Epithelial cell of prostate (primary cell): ENCODE results near the gene ARHGAP29.

Experiments used
- DNase-seq: peaks from one replicate; pipeline ENCODE4 v3.0.0-alpha.2; 2011; ENCODE audit warnings: low read depth, low spot score
- H3K27ac ChIP-seq: fragments of 450-650 bp; 2 replicates; pipeline ENCODE4 v1.5.1; 2017; ENCODE audit warnings: mild to moderate bottlenecking

Gene ARHGAP29

DNA sequence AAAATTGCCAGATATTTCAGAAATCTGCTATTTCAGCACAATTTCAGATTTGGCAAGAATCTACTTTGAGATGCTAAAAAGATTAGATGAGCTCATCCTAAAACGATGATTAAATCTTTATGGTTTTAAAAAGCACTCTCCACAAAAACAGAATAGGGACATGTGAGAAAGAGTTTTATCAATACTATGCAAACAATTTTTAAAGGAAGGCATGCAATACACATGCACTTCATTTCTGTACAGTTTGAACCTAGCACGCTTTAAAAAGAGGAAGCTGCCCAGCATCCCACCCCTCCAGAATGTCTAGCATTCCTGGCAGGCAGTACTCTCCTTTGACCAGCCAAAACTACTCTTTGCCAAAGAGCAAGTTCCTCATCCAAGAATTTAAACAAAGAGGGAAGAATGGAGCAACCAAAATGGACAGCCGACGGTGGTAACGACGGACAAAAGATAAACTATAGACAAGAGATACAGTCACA is 1.3 kb downstream of the ARHGAP29 start:
- DNase-seq: no peak
- H3K27ac ChIP-seq: peak overlapping the region; percentile 72

DNA sequence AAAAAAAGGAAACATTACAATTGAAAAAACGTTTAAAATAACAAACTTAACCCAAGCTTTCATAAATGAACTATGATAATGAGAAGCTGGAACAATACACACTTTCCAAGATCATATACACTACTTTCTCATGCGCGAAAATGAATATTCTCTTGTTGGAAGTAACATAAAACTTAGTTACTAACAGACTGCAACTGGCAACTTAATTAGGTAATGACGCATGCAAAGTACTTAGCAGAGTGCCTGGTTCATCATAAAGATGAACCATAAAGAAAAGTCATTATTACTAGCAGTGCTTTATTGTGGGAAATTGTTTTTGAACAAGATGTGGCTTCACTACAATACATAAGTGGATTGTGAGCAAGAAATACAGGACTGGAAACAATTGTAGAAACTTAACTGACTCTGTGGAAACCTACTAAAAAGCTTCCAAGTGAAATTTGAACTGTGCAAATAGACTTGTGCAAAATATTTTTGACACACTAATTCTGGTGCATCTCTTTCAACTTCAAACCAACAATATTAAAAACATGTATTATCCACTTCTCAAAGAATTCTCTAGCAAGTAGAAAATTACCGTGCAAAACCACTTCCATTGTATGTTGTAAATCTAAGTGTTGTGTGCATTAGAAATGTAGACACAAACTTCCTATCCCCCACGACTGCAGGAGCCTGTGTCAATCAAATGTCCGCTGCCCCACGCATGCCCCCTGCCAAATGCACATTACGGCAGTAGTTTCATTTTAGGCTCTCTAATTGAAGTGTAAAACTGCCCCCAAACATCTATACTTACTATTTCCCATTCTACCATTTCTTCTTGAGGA is 2.0 kb downstream of the ARHGAP29 start:
- peak overlapping the region; percentile 72 for H3K27ac ChIP-seq

DNA sequence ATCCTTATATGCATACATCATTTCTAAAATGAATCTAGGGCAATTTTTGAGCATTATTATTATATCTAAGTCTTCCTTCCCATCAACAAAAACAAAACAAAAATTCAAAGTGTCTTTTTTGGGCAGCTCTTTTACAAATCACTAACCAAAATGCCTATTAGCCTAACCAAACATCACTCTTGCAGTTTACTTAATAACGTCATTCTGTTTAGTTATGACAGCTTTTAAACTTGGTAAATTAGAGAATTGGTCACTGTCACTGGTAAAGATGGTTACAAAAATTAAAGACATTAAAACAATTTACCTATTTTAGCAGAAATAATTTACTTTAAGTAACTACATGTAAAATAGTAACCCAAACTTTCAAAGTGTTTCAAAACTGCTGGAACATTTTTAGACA is 2.8 kb downstream of the ARHGAP29 start:
- peak overlapping the region; percentile 72 for H3K27ac ChIP-seq
- DNase-seq: no peak

More for the DNA sequence above, 2.0 kb downstream of the ARHGAP29 start:
- no peak for DNase-seq

DNA sequence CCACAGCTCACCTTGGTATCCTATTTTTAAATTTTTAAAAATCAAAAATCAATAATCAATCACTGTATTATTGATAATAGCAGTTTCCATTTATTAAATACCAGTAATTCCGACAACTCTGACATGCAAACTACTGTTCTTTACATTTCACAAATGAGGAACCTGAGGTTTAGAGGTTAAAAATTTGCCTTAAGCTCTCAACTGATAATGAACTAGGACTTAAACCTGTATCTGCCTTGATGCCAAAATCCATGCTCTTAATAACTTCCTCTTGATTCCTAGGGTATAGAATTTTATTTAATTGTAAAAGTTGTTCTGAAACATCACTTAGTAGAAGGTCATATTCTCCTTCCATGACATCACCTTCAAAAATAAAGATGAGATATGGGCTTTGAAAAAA is 5.6 kb downstream of the ARHGAP29 start:
- DNase-seq: no peak
- H3K27ac ChIP-seq: peak overlapping the region; percentile 9

DNA sequence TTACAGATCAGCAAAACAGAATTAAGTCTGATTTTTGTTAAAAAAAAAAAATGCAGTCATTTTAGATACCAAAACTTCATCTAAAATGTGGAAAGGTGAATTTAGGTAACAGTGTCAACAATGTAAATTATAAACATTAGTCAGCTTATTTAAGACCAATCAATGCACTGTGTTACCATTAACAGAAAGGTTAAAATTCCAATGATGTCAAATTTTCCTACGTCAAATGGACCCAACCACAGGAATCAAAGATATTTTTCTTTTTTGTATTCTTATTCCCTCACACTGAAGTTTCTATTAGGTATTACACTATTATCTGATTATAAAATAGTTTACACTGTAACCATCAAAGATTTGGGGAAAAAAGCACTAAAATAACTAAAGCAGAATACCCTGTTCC is 6.5 kb downstream of the ARHGAP29 start:
- peak overlapping the region; percentile 9 for H3K27ac ChIP-seq
- DNase-seq: no peak

DNA sequence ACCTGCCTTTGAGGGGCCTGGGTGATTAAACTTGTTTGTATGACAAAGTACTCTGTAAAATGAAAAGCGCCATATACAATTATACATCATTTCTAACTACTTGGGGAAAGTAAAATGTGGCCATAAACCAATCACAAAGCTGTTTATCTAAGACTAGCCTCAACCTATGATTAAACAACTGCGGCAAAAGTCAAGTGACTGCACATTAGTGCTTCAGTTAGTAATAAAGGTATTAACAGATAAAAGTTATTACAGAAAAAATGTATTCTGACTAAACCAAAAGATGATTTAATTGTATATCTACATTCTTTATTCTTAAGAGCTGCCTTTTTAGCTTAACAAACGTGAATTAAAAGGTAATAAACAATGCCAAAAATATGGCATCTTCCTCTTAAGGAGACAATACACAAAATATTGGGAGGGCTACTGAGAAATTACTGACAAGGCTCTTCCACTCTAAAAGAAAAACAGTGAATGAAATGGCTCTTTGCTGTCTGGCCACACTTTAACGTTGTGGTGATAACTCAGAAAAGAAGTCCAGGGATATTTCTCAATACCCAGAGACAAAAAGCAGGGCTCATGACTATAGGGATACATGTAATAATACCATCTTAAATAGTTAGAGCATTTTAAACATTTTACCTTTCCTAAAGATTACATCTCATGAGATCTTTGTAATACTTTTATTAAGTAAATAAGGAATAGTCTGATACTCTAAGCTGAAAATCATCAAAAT is 8.6 kb downstream of the ARHGAP29 start:
- H3K27ac ChIP-seq: peak overlapping the region; percentile 2
- no peak for DNase-seq

DNA sequence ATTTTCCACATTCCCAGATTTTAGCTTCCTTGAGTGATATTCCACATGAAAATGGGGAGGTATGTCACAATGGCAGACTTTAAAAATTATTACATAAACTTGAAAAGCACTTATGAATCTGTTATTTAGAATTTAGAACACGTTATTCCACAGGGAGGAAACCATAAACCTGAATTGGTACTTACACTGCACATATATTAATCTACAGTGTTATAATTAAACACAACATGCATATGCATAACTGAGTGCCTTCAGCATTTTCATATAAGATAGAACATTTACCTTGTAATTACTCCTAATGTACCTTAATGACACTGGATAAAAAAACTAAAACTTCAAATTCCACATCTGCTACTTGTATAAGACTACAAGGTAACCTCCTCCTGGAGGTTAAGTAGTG is 9.8 kb downstream of the ARHGAP29 start:
- peak overlapping the region; percentile 2 for H3K27ac ChIP-seq
- no peak for DNase-seq

DNA sequence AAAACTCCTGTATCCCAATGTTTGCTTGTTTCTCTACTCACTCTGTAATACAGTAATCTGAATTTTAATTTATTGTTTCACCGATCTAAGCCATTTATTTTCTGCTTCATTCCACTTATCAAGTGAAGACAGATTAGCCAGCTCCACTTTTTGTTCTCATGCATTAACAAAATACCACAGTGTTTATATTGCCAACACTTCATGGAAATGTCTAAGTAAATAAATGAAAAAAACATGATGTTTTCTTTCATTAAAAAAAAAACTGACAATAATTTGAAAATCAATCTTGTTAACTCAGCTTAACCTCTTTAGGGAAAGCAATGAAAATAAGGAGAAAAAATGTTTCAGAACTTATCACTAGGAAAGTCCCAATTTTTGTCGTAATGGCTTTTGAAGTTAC is 11.5 kb downstream of the ARHGAP29 start:
- peak overlapping the region; percentile 0 for H3K27ac ChIP-seq
- DNase-seq: no peak

DNA sequence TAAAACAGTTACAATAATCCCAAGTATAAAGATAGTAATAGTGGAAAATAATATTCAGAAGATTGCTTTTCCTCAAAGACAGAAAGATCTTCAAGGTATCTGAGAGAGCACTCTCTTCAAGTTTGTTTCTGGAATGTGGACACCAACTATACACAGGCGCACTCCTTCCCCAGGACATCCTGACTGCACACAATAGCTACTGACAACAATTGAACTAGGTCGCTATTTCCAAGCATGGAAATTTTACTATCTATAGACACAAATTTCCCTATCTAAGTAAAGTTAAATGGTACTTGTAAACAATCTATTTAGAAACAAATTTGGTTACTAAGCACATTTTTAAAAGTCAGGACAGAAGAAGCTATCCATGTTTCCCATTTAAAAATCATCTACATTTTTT is 19.1 kb downstream of the ARHGAP29 start:
- peak overlapping the region; percentile 24 for H3K27ac ChIP-seq

DNA sequence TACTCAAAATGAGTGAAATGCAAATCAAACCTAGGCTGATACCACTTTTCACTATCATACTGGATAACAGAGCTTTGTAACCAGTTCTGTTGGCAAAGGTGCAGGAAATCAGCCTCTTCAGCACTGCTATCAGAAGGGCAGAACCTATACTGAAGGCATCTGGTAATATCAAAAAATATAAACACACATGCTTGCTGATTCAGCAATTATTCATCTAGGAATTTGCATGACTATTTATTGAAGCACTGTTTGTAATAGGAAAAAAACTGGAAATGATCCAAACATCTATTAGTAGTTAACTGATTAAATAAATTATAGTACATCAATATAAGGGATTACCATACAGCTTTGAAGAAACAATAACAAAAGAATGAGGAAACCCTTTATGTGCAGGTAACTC is 21.4 kb downstream of the ARHGAP29 start:
- H3K27ac ChIP-seq: peak overlapping the region; percentile 24
- no peak for DNase-seq

More for the DNA sequence above, 19.1 kb downstream of the ARHGAP29 start:
- no peak for DNase-seq

DNA sequence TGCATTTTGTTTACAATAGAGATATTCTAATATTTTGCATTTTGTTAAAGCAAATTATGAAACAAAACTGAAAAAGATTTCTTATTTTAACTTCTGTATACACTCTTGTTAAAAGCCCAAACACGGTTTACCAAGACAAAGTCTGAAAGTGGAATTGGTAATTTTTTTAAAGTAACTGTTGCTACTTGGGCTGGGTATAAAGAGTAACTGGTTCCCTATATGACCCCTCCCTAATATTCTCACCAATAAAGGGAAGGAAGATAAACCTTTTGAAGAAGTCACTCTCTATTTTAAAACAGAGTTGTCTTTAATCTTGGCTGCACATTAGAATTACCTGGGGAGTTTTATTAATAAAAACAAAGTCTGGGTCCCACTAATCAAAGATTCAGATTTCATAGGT is 27.4 kb downstream of the ARHGAP29 start:
- no peak for DNase-seq
- peak overlapping the region; percentile 53 for H3K27ac ChIP-seq

DNA sequence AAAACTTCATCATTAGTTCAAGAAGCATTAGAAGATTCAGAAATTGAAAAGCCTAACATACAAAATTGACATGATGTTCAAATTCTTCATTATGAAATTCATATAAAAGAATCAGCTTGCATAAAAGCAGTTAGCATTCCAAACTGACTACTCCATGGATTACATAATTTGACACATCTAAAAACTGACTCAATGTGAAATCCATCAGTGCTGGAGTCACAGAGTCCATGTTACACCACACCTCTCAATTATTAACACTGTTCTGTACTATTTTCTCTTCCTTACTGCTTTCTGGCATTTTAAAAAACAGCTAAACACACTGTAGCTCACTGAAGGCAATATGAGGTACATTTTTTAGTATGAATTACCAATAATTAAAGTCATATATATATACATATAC is 28.0 kb downstream of the ARHGAP29 start:
- DNase-seq: peak; percentile 12
- H3K27ac ChIP-seq: peak overlapping the region; percentile 53

DNA sequence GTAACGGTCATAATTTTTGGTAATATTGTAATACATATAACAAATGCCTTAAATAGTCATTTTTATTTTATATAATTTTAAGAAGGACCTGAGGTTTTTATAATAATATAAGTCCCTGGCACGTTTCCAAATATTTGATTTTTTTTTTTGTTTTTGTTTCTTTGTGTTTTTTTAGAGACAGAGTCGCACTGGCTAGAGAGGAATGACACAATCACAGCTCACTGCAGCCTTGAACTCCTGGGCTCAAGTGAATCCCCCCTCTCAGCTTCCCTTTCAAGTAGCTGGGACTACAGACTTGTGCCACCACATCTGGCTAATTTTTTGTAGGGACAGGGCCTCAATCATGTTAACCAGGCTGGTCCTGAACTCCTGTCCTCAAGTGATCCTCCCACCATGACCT is 29.7 kb downstream of the ARHGAP29 start:
- no peak for DNase-seq
- peak overlapping the region; percentile 53 for H3K27ac ChIP-seq

DNA sequence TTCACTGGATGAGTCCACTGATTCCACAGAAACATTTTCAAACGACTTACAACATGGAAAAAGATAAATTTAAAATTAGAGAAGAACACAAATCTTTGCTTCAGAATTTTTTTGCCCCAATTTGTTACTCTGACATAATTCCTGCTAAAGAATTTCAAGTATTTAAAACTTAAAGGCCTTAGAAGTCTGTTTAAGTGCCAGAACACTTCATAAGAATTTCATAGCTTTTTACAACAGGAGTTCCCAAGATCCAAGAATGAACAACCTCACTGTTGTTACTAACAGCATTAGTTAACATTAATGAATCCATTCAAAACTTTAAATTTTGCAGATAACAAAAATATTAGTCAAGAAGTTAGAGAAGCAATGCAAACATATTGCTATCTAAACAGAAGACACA is 31.7 kb downstream of the ARHGAP29 start:
- no peak for DNase-seq
- H3K27ac ChIP-seq: no peak overlapping the region

DNA sequence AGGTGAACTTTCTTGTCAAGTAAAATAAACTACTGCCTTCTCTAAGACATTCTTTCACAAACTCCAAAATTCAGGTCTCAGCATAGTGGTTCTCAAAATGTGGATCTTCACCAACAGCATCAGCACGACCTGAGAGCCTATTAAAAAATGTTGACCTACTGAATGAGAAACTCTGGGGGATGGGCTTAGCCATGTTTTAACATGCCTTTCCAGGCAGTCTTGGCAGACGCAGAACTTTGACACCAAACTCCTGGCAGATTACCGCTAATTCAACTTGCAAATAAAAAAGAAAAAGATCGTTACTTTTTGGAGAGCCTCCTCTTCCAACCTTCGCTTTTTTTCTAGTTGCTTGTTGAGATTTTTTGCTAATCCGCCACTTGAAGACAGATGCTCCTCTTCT is 35.1 kb downstream of the ARHGAP29 start:
- peak overlapping the region; percentile 17 for H3K27ac ChIP-seq
- peak; percentile 10 for DNase-seq

DNA sequence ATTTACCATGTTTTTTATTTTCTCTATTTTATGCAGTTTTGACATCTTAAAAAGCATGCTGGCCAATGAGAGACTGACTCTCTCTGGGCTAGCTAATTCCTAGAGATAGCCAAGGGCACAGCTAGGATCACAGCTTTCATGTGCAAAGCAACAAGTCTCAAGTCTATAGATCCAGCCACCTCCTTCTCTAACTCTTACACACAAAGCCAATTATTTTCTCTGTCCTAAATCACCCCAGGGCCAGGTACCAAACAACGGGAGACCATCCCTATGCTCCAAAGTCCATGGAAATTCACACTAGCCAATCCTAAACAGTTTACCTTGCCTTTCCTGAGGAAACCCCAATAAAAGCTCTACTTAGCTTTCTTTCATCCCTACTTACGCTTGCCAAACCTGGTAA is 38.0 kb downstream of the ARHGAP29 start:
- no peak overlapping the region for H3K27ac ChIP-seq
- DNase-seq: no peak

DNA sequence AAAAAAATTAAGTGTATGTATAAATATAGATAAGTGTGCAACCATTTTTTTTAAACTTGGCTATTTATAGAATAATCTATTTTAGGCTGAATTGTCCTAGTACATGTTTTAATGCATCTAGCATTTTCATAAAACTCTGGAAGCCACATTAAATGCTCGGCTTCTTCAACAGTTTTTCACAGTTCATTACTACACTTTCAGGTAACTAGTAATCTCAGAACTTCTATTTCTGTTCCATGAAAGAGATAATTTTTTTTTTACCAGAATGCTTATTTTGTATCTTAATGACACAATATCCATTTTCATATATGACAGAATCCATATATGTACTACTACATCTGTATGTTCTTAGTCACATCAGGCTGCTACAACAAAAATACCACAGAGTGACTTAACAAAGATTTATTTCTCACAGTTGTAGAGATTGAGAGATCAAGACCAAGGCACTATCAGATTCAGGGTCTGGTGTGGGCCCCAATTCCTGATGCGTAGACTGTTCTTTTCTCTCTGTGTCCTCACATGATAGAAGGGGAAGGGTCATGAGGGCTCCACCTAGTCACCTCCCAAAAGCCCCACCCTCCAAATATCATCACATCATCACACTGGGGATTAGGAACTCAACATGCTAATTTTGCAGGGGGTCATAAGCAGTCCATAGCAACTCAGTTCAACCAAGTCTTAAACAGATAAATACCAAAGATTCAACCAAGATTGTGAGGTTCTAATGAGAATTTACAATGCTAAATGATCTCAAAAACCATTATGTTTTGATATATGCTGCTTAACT is 43.1 kb downstream of the ARHGAP29 start:
- DNase-seq: no peak
- H3K27ac ChIP-seq: peak overlapping the region; percentile 9

DNA sequence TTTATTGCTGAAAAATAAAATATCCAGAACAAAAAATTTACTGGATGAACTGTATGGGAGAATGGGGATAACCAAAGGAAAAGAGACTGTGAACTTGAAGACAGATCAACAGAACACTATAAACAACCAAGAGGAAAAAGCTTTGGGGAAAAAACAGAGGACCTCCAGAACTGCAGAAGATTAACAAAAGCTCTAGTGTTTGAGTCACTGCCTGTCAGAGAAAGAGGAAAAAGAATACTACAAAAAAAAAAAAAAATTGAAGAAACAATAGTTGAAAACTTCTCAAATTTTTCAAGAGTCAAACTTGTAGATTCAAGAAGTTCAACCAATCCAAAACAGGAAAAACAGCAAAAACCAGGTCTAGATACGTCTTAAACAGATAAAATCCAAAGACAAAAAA is 44.3 kb downstream of the ARHGAP29 start:
- DNase-seq: no peak
- H3K27ac ChIP-seq: peak overlapping the region; percentile 9

DNA sequence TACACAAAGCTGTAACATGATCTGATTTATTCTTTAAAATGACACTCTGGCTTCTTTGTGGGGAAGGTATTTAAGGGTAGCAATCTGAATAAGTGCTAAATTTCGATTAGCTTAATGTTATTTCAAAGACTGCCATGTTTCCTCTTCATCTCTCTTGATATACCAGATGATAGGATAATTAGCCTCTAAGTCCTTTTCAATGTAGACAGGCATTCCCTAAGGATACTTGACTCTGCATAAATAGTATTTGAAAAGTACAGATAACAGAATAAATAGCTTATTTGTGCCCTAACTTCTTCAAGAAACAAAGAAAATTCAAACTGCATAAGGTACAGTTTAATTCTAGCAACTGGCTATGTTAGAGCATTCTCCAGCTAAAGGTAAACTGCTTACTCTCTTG is 46.2 kb downstream of the ARHGAP29 start:
- H3K27ac ChIP-seq: no peak overlapping the region
- no peak for DNase-seq

DNA sequence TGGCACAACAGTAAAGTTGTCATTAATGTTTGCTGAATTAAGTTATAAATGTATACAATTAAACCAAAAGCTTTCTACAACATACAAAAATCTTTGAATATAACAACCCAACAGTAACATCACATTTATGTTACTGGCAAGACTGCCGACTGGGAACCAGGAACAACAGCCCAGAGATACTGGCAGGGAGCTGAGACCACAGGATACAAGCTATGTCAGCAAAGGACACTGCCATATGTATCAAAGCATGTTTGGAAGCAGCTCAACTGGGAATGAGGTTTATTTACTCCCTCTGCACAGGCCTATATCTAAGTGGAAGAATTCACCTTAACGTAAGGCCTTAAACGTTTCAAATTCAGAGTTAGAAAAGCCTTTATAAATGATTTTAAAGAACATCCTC is 50.4 kb downstream of the ARHGAP29 start:
- H3K27ac ChIP-seq: no peak overlapping the region
- DNase-seq: no peak
